ENCODE data around the gene IFNA21.
"Not testable (repeated sequence)": the region's sequence is repeated elsewhere in the genome, so short reads cannot be mapped to it uniquely, and the experiment has no call there.

The IFNA21 gene

DNA sequence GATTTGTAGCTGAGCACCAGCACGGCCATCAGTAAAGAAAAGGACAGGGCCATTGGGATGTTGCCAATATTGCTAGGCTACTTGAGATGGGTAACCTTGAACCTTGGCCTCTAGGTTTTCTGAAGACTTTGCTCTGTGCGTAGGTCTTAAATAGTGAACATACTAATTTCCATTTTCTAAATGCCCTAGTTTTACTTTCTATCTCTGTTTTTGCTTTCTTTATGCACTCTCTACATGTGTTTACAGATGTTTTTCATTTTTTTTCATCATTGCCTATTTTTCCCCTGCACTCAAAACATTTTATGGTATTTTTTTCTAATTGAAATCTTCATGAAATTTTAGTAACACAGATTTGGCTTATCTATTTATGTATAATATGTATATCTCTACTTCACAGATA lies at the start of gene IFNA21:
Gene IFNA21 (minus strand): TSS at position 101 of the 400 bp plus-strand sequence. CDS start 48 bp downstream, at position 53.
- DNase-seq (ENCODE audit: low read depth in 2 of 2, low spot score in 1 of 2), result not testable (repeated sequence)

GRCh38 chr9:21213411-21214326 lies 47.2 kb upstream of the IFNA21 start:
- DNase-seq (ENCODE audit: low read depth in 2 of 2, low spot score in 1 of 2), result not testable (repeated sequence)

DNA sequence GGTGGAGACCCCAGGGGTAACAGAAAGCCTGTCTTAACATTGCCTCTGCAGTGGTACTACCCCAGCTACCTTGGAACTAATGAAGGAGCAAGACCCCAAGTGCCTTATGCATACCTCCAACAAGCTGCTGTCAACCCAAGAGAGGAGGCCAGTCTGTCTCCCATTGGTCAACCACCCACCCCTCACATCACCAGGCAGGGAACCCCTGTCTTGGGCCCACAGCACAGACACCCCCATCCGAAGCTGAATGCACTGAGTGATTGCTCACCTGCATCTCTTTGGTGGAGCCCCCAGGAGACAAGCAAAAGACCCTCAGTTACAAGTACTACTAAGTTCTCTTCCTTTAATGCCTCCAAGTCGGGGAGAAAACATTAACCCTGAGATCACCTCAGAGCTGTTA lies 45.7 kb upstream of the IFNA21 start:
- DNase-seq (ENCODE audit: low read depth in 2 of 2, low spot score in 1 of 2), result not testable (repeated sequence)

DNA sequence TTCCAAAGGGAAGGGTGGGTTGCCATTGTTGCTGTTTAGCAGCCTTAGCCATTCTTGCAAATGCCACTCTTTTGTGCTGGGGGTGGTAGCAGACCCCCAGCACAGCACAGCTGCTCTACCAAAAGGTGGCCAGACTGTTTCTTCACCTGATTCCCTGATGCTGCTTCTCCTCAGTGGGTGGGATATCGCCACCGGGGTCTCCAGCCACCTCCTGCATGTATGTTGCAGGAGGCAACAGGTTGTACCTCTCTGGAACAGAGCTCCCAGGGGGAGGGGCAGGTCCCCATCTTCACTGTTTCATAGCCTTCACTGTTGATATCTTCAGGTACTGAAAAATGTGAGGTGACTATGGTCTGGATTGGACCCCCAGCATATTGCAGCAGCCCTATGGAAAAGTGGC lies 44.3 kb upstream of the IFNA21 start:
- DNase-seq (ENCODE audit: low read depth in 2 of 2, low spot score in 1 of 2), result not testable (repeated sequence)

GRCh38 chr9:21210311-21210710 lies 43.9 kb upstream of the IFNA21 start:
- no peak for DNase-seq (ENCODE audit: low read depth in 2 of 2, low spot score in 1 of 2)

- not testable (repeated sequence) for DNase-seq (ENCODE audit: low read depth in 2 of 2, low spot score in 1 of 2)
These were observed 40.6 kb upstream of the IFNA21 start, which contains the start of gene IFNA10 for GRCh38 chr9:21207043-21207442. Gene IFNA10 (minus strand): TSS chr9:21207143. CDS start chr9:21207097, 46 bp downstream.

DNA sequence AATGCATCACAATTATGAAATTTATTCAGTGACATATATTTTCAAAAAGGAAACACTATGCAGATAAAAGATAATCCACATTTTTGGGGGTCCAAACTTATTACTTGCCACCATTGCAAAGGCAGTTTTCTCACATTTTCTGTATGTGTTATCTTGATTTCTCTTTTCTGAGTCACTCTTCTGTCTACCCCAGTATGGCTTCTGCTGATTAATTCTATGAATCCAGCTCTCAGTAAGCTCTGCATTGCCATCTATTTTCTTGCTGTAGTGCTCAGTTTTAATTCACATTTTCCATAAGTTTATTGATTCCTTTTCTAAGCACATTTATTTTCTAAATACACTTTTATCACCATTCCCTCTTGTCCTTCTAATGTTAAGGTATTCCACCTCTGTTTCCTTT lies 38.7 kb upstream of the IFNA21 start:
- DNase-seq (ENCODE audit: low read depth in 2 of 2, low spot score in 1 of 2), result no peak

GRCh38 chr9:21202105-21202504 lies 35.6 kb upstream of the IFNA21 start, which contains the start of gene IFNA7:
Gene IFNA7 (minus strand): TSS chr9:21202205. CDS start chr9:21202165, 40 bp downstream.
- not testable (repeated sequence) for DNase-seq (ENCODE audit: low read depth in 2 of 2, low spot score in 1 of 2)

- not testable (repeated sequence) for DNase-seq (ENCODE audit: low read depth in 2 of 2, low spot score in 1 of 2)
These were observed 28.7 kb upstream of the IFNA21 start for GRCh38 chr9:21194867-21195776.

DNA sequence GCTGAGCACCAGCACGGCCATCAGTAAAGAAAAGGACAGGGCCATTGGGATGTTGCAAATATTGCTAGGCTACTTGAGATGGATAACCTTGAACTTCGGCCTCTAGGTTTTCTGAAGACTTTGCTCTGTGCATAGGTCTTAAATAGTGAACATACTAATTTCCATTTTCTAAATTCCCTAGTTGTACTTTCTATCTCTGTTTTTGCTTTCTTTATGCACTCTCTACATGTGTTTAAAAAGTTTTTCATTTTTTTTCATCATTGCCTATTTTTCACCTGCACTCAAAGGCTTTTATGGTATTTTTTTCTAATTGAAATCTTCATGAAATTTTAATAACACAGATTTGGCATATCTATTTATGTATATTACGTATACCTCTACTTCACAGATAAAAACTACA lies 21.0 kb upstream of the IFNA21 start, which contains the start of gene IFNA4:
Gene IFNA4 (minus strand): TSS at position 101 of the 400 bp plus-strand sequence. CDS start 56 bp downstream, at position 45.
- DNase-seq (ENCODE audit: low read depth in 2 of 2, low spot score in 1 of 2), result not testable (repeated sequence)

DNA sequence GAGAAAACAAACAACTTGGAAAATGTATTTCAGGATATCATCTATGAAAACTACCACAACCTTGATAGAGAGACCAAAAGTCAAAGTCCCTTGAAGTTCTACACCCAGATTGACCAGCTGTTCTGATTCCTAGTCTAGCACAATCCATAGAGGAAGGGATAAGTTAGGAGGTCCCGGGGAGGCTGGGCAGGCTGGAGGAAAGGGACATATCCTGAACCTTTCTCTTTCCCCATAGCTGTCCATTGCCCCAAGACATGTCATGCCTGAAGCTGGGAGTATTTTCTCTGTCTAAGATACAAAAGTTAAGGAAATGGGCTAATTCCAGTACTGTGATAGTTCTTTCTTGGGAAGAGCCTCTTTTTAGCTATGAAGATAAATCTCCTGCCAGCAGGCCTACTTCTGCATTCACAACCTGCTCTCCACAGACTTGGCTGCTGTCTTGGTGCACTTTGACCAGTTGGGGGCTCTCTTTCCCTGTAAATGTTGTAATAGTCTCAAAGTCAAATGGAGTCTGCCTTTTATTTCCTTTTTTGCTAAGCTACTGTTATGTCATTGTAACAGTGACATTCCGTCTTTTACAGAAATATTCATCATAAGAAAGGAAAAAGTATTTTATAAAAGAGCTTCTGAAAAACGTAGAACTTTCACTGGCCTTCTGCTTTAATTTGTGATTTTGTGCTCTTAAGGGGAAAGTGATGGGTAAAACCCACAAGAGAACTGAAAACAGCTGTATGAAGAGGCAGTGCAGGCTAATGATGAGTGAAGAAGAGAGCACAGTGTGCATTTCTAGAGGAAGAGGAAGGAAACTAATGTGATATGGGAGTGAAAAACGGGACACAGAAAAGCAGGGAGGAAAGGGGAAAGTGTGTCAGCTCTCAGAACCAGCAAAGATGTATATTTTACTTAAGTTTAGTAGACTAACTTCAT lies 16.6 kb upstream of the IFNA21 start:
- not testable (repeated sequence) for DNase-seq (ENCODE audit: low read depth in 2 of 2, low spot score in 1 of 2)

DNA sequence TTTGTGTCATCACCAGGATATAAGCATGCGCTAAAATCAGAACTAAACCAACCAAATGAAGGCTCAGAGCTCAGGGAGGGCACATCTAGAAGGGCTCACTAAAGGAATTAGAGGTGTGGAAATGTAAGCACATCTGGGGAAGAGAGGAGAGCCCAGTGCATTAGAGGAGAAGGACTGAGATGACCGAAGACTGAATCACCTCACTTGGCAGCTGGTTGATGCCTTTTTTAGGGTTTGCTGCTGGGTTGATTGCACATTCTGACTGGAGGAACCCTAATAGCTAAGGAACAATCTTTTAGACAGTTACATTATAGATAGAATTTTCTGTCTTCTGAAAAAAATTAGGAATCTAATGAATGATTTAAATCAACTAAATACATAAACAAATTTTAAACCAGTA lies 8.2 kb upstream of the IFNA21 start:
- no peak for DNase-seq (ENCODE audit: low read depth in 2 of 2, low spot score in 1 of 2)

DNA sequence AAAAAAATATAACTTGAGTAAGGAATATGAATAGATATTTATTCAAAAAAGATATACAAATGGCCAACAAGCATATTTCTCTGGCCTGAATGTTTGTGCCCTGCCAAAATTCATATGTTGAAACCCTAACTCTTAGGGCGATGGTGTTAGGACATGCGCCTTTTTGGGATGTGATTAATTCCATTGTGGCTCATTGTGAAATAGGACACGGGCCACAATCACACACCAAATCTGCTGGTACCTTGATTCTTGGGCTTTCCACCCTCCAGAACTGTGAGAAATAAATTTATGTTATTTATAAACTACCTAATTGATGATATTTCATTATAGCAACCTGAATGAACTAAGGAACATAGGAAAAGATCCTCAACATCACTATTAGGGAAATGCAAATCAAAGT lies 5.7 kb upstream of the IFNA21 start:
- DNase-seq (ENCODE audit: low read depth in 2 of 2, low spot score in 1 of 2), result no peak

- no peak for DNase-seq (ENCODE audit: low read depth in 2 of 2, low spot score in 1 of 2)
These were observed 4.9 kb upstream of the IFNA21 start for GRCh38 chr9:21171351-21171750.

- DNase-seq (ENCODE audit: low read depth in 2 of 2, low spot score in 1 of 2), result no peak
These were observed 944 bp downstream of the IFNA21 start for GRCh38 chr9:21165516-21165915.

- no peak for DNase-seq (ENCODE audit: low read depth in 2 of 2, low spot score in 1 of 2)
These were observed 6.3 kb downstream of the IFNA21 start for GRCh38 chr9:21160178-21160577.

DNA sequence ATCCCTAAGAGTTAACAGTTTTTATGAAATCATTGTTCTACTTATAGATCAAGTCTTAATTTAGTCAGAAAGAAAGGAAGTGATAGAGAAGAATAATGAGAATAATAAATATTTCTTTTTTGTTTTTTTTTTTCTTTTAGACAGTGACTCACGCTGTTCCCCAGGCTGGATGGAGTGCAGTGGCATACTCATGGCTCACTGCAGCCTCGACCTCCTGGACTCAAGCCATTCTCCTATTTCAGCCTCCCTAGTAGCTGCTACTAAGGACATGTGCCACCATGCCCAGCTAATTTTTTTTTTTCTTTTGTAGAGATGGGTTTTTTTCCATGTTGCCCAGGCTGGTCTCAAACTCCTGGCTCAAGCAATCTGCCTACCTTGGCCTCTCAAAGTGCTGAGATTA lies 11.0 kb downstream of the IFNA21 start:
- DNase-seq (ENCODE audit: low read depth in 2 of 2, low spot score in 1 of 2), result no peak

GRCh38 chr9:21154018-21154608 lies 12.3 kb downstream of the IFNA21 start:
- DNase-seq (ENCODE audit: low read depth in 2 of 2, low spot score in 1 of 2), result no peak

DNA sequence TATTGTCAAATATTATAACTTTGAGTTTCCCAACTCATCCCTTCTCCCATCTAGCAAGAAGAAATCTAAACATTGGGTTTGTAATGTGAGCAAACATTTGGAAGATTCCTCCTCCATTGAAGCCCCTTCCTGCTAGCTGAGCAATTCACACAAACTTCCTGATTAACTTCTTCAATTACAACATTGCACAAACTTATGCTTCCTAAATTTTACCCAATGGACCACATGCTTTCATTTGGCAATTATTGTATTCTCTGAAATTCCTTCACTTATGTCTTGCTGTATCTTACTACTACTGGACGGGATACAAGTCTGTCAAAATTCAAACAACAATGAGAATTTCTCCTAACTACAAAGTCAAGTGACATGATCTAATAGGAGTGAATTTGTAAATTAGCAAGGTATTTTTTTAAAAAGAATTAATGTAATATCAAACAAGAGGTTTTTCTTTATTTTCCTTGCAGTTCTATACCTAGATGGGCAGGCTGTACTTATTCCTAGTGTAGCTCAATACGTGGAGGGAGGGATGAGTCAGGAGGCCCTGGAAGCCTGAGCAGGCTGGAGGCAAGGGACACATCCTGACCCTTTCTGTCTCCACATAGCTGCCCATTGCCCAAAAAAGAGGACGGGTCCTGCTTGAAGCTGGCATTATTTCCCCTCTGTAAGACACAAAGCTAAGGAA lies 13.0 kb downstream of the IFNA21 start:
- no peak for DNase-seq (ENCODE audit: low read depth in 2 of 2, low spot score in 1 of 2)

All from stimulated activated CD8-positive, alpha-beta memory T cell treated with anti-CD3 and anti-CD28 coated beads, Interleukin-4, amount 100 ng/mL, for 1 hour (primary cell).